ENCODE measurements around the gene WDR90.
A peak's percentile ranks its signal among the peaks of the same experiment; 100 is the strongest.
"Not testable (repeated sequence)": the region's sequence is repeated elsewhere in the genome, so short reads cannot be mapped to it uniquely, and the experiment has no call there.

Gene WDR90

DNA sequence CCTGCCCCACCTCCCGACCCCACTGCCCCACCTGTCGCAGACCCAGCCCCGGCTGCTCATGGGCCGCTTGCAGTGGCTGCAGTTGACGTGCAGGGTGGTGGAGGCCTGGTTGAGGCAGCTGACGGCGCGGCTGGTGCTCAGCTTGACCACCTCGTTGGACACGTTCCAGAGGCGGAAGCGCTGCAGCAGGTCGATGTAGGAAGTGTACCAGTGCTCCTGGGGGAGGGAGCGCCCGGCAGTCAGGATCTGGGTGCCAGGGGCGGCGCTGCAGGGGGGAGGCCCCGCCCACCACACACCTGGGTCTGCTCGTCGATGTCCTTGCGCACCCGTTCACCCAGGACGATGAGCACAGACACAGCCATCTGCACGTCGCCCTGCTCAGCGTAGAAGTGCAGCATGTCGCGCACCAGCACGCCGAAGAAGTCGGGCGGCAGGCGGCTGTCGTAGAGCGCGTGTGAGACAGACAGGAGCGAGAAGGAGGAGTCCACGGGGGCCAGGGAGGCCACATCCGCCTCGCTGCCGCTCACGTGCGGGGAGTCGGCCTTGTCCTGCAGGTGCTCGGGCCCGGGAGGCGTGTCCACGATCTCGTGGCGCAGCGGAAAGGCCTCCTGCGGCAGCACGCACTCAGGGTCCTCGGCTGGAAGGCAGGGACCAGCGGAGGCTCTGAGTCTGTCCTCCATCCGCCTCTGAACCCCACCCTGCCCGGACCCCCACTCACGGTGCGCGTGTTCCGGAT lies 36.0 kb downstream of the WDR90 start:
- DNase-seq (ENCODE audit: low read depth in 2 of 3, low spot score in 1 of 3): no peak

DNA sequence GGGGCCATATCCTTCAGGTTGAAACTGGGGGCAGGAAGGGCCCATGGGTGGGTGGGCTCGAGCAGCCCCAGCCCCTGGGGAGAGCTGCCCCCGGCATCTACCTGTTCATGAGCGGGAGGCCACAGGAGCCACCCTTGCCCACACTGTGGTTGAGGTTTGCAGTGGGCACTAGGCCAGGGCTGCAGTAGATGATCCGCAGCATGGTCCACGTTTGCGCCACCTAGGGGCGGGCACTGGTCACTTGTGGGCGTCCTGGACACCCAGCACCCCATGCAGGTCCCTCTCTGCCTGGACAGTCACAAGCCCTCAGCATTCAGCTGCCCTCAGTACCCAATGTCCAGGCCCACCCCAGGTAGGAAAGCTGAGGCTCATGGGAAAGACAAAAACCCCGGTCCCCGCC lies 36.8 kb downstream of the WDR90 start:
- DNase-seq (ENCODE audit: low read depth in 2 of 3, low spot score in 1 of 3): no peak

DNA sequence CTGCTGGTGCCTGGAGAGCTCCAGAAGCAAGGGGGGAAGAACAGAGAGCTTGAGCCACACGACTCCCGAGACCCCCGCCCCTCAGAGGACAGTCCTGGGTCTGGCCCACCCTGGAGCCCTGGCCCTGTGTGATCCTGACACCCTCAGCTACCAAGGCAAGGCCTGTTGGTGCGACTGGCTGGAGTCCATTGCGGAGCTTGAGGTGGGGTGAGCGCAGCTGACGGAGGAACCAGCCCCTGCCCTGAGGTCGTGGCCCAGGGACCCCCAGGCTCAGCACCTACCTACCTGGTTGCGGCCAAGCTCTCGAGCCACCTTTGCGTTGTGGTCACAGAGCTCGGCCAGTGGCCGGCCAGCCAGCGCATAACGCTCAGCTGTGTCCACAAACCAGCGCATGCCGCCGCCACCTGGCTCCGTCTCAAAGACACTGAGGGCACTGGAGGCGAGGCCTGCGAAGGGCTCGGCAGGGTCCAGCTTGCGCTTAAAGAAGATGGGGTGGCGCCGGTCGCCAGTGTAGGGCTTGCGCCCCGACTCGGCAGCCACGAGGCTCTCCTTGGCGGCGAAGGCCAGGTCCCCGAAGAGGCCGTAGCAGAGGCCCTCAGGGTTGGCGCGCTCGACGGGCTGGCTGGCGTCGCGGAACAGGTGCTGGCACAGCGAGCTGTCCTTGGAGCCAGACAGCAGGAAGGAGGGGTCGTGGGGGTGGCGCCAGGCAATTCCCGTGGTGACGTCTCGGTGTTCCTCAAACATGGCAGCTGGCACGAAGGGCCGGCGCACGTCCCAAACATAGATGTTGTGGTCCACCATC lies 37.5 kb downstream of the WDR90 start:
- DNase-seq (ENCODE audit: low read depth in 2 of 3, low spot score in 1 of 3): no peak

DNA sequence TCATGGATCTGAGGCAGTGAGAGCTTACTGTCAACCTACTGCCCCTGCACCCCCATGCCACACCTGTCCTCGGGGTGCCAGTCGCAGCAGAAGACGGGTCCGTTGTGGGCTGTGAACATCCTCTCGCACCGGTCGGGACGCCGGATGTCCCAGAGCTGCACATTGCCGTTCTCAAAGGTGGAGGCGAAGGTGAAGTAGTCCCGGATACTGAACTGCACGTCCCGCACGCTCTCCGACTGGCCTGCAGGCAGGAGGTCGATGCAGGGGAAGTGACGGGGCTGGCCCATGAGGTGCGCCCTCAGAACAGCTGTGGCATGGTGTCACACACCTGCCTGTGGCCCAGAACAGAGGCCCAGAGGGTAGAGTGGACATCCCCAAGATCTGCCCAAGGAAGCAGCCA lies 38.3 kb downstream of the WDR90 start:
- DNase-seq (ENCODE audit: low read depth in 2 of 3, low spot score in 1 of 3): no peak

DNA sequence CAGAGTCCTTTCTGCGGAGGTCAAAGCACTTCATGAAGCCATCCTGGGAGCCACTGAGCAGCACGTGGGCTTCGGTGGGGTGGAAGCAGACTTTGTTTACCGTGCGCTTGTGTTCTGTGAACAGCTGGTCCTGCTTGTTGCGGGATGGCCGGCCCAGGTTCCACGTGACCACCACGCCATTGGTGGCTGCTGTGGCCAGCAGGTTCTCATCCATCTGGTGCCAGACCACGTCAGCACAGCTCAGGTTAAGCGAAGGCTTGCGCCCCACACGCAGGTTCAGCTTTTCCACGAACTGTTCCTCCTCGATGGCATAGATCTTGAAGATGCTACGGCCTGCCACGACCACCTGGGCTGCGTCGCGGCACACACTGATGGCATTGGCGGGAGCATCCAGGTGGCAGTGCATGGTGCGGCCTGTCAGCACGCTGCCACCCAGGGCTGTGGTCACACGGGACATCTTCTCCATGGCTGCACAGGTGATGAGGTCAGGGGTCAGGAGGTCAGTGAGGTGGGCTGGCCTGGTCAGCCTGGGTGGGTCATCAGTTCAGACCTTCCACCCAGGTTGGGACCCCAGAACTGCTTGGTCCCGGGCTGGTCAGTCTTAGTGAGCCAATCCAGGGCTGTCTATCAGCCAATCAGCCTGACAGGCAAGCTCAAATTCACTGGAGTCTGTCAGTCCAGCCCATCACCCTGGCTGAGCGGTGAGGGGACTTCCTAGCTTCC lies 40.2 kb downstream of the WDR90 start:
- DNase-seq (ENCODE audit: low read depth in 2 of 3, low spot score in 1 of 3): no peak

DNA sequence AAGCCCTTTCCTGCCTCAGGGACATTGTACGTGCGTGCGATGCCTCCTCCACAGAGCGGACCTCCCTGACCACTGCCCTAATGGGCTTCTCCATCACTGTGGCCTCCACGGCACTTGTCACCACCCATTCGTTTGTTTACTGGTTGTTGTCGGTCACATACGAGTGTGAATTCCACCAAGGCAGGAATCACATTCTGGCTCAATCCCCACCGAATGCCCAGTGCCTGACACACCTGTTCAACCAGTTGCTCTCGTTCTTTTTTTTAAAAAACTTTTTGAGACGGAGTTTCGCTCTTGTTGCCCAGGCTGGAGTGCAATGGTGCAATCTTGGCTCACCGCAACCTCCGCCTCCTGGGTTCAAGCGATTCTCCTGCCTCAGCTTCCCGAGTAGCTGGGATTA lies 42.1 kb downstream of the WDR90 start:
- not testable (repeated sequence) for DNase-seq (ENCODE audit: low read depth in 2 of 3, low spot score in 1 of 3)

DNA sequence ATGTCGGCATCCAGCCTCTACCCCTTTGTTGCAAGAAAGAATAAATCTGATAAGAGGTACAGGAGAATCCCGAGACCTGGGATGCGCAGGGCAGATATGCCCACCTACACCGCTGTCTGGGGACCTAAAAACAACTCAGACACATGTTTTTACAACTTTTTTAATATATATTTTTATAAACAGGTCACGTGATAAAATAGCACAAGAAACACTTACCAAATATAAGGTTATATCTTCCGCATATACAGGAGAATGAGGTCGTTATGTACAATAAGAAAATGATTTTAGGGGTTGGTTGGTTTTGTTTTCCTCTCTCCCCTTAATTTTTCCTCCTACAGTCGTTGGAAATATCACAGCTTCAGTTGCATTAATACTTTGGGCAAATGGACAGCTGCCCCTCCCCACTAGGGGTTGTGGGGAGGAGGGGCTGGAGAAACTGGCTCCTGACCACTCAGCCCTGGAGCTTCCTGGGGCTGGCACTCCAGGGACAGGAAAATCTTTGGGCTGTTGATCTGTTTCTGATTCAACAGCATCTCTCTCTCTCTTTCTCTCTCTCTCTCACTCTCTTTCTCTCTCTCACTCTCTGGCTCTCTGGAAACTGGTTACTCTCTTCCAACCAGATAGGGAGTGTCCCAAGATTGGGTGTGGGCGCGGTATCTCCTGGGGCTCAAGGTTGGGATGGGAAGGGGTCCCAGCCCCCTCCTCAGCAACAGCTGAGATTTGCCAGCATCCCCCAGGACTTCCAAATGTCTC lies 43.4 kb downstream of the WDR90 start:
- no peak for DNase-seq (ENCODE audit: low read depth in 2 of 3, low spot score in 1 of 3)

DNA sequence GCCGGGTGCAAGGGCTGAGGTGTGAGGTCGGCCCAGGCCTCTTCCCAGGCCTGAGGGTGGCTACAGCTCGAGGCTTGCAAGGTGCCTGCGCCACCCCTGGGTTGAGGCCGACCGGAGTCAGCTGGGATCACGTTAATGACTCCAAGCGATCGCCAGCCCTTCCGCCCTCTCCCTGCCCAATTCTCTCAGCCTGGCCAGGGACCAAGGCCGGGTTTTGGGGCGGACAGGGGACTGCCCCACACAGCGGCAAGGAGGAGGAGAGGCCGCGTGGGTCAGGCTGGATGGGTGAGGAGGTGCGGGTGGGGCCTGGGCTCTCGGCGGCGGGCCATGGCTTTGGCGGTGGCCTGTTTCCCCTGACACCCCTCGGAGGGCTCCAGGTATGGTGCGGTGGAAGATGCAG lies 44.2 kb downstream of the WDR90 start:
- no peak for DNase-seq (ENCODE audit: low read depth in 2 of 3, low spot score in 1 of 3)

DNA sequence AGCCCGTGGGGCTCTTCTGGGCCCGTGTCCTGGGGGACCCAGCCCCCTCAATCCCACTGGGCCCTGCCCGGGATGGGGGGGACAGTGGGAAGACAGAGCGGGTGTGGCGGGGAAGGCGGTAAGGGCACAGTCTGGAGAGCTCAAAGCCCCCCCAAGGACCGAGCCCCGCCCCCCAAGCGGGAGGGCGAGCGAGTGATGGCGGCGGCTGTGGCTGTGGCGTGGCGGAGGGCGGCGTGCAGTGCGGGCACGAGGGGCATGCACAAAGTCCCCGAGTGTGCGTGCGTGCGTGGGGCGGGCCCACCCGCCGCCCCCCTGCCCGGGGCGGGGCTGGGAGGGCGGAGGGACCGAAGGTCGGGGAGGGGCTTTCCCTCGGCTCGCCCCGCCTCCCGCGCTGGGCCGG lies 44.6 kb downstream of the WDR90 start:
- no peak for DNase-seq (ENCODE audit: low read depth in 2 of 3, low spot score in 1 of 3)

DNA sequence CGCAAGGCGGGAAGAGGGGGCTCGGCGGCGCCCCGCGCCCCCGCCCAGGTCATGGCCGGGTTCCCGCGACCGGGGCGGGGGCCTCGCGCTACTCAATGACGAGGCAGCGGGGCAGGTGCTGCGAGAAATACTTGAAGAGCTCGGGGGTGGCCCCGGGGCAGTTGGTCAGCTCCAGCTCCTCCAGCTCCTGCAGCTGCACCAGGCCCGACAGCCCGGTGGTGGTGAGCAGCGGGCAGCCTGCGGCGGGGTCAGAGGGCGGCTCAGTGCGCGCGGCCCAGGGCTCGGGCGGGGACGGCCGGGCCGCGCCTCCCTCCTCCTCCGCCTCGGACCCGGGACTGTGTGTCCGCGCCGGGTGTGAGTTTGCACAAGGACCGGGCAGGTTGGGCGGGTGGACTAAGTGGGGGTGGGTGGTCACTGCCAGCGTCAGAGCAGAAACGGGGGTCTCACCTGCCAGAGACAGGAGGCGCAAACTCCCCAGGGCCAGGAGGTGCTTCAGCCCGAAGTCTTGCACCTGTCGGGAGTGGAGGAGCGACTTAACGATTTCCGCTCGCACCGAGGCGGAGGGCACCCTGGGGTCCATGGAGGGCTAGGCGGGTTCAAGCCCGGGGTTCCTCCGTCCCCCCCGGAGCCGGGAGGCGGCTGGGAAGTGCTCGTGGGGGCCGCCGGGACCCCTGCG lies 45.2 kb downstream of the WDR90 start:
- DNase-seq (ENCODE audit: low read depth in 2 of 3, low spot score in 1 of 3): no peak

DNA sequence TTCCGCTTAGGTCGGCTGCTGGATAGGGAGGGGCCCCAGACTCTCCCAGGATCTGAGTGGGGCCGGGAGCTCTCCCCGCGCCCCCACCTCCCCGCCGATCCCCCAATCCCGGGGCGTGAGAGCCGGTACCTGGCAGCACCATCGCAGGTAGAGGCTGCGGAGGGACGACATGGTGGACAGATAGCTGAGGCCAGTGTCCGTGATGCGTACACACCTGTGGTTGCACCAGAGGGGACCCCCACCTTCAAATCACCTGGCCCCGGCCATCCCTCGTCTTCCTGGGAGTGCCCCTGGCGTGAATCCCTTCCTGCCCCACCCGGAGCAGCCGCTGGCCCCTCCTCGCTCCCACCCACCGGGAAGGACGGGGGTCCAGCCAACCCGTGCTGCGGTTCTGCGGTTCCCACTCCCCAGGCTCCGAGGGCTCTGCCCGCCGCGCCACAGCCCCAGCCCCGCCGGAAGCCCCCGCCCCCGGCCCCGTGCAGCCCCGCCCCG lies 45.7 kb downstream of the WDR90 start:
- no peak for DNase-seq (ENCODE audit: low read depth in 2 of 3, low spot score in 1 of 3)

DNA sequence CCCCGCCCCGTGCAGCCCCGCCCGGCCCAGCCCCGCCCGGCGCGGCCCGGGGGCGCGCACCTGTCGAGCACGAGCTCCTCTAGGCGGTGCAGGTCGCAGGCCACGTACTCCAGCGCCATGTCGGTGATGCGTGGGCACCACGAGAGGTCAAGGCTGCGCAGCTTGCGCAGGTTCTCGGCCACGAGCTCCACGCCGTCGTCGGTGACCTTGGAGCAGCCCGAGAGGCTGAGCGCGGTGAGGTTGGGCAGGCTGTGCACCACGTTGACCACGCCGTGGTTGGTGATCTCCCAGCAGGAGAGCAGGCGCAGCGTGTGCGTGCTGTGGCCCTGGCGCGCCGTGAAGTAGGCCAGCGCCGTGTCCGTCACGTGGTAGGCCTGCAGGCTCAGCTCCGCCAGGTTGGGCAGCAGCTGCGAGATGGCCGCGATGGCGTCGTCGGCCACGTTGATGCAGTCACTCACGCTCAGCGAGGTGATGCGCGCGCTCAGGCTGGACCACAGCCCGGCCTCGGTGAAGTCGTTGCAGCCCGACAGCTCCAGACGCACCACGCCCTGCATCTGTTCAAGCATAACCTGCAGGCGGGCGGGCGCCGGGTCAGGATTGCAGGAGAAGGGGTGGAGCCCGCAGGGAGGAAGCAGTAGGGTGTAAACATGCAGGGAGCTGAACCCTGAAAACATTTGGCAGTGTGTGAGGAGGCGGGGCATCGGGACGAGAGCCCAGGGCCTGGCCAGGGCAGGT lies 46.4 kb downstream of the WDR90 start:
- DNase-seq (ENCODE audit: low read depth in 2 of 3, low spot score in 1 of 3): peak; percentile 40 to 60 (median 53)

DNA sequence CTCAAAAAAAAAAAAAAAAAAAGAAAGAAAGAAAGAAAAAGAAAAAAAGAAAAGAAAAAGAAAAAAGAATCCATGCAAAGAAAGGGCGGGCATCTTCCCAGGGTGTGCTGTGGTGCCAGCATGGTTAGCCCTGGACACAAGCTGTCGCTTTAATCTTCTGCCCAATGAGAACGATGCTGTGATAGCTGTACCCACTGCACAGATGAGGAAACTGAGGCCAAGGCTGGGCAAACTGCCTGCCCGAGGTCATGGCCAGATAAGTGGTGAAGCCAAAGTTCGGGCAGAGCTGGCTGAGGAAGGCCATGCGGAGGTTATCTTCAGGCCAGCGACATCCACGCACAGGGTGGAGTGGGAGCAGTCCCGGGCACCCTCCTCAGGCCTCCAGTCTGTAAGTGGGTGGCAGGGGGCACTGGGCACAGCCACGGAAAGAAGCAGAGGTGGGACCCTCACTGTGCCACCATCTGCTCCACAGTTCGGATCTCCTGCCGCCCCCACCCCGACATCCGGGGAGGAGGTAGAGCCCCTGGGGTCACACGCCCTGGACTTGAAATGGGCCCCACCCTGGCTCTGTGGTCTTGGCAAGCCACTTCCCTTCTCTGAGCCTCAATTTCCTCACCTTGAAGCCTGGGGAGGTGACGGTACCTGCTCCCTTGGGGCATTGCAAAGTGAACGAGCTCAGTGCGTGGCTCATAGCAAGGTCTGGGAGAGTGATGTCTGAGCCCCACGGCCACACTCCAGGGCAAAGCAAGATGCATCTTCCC lies 49.9 kb downstream of the WDR90 start:
- no peak for DNase-seq (ENCODE audit: low read depth in 2 of 3, low spot score in 1 of 3)

DNA sequence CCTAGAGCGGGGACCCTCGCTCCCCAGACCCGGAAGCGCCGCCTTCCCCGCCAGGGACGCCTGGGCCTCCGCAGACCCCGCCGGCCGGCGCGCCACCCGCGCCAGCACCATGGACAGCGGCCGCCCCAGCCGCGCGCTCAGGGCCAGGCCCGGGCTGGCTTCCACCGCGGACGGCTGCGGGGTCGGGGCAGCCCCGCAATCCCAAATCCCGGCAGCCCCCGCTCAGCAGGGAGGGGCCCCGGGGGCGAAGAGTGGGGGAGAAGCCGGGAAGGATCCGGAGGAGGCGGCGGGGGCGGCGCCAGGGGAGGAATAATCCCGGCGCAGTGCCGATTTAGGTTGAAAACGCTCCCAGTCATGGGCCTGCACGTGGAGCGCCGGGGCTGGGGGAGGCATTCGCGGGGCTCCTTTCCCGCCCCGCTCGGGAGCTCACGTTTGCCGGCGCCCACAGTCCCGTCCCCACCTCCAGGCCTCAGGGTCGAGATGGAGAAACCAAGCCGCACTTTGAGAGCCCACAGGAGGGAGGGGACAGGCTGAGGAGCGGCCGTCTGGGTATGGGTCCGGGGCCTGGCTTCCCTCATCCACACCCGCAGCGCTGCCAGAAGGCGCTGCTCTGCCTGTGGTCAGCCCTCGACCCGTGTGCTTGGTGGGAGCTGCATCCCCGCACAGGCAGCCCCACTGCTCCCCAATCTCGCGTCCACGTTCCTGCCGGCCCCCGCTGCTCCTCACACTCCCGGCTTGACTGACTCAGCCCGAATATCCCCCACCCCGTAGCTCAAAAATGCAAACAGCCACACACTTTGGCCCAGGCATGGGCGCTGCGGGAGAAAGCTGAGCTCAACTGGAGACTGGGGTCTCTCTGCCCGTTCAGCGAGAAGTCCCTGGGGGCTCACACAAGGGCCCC lies 51.8 kb downstream of the WDR90 start:
- no peak for DNase-seq (ENCODE audit: low read depth in 2 of 3, low spot score in 1 of 3)

DNA sequence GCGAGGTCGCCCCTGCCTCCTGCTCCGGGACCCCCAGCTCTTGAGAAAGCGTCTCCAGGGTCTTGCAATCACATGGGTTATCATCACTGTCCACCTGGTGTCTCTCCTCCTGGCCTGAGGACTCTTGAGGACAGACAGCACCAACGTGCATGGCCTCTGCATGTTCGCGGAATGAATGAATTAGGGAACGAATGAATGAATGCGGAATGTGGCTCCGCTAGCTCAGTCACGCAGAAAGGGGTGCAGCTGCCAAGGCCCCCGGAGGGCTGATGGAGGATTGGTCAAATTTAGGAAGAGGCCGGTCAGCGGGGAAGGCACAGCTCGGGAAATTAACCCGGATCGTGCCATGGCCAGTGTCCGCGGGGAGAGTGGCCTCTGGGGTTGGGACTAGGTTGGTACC lies 53.2 kb downstream of the WDR90 start:
- DNase-seq (ENCODE audit: low read depth in 2 of 3, low spot score in 1 of 3): no peak

DNA sequence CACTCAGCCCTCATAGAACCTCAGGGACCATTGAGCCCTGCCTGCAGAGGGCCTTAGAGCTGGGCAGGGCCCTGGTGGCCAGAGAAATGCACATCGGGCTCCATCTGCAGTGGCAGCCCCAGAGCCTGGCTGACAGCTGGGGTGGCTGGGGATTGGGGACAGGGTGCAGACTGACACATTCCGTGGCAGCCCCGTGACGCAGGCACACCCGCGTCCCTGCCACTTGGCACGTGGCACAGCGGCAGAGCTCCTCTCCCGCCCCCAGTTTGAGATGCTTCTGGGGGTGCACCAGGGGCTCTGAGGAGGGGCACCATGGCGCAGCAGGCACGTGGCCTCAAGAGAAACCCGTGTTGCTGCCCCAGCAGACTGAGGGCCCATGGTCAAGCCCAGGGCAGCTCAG lies 54.2 kb downstream of the WDR90 start:
- no peak for DNase-seq (ENCODE audit: low read depth in 2 of 3, low spot score in 1 of 3)

DNA sequence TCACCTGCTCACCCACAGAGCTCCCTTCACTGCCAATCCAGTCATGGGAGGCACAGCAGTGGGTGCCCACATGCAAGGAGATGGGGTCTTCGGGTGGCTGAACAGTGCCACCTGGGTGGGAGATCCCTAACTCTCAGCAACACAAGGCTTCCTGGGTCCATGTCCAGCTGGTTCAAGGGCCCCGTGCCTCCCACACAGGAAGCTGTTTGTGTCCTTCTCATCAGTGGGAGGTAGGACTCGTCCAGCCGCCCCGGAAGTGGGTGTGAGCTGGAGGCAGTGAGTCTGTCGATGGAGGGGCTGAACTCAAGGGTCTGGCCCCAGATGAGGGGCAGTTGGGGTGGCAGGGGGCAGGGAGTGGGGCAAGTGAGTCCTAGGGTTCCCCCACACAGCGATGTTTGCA lies 54.9 kb downstream of the WDR90 start:
- DNase-seq (ENCODE audit: low read depth in 2 of 3, low spot score in 1 of 3): no peak

Data from stimulated activated CD4-positive, alpha-beta T cell treated with anti-CD3 and anti-CD28 coated beads, Interleukin-12 subunit alpha, Interleukin-12 subunit beta, amount 100 ng/mL, for 48 hours (primary cell).